ENCODE measurements around the gene INTS1.
A peak's percentile ranks its signal among the peaks of the same experiment; 100 is the strongest.
"Not testable (repeated sequence)": the region's sequence is repeated elsewhere in the genome, so short reads cannot be mapped to it uniquely, and the experiment has no call there.

INTS1 gene

GRCh38 chr7:1529383-1530116 lies 25.4 kb upstream of the INTS1 start:
- no peak for DNase-seq

DNA sequence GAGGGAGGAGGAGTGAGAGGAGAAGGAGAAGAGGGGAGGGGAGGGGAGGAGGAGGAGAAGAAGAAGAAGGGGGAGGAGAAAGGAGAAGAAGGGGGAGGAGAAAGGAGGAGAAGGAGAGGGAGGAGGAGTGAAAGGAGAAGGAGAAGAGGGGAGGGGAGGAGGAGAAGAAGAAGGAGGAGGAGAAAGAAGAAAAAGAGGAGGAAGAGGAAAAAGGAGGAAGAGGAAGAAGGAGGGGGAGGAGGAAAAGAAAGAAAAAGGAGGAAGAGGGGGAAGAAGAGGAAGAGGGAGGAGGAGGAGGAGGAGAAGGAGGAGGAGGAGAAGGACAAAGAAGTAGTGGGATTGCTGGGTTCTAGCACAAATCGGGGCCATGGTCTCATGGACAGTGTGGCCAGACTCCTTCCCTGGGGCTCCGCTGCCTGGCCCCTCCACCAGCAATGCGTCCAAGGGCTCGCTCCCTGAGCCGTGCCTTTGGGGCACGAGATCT lies 22.1 kb upstream of the INTS1 start:
- no peak for DNase-seq

GRCh38 chr7:1525409-1525808 lies 21.2 kb upstream of the INTS1 start:
- DNase-seq: no peak

DNA sequence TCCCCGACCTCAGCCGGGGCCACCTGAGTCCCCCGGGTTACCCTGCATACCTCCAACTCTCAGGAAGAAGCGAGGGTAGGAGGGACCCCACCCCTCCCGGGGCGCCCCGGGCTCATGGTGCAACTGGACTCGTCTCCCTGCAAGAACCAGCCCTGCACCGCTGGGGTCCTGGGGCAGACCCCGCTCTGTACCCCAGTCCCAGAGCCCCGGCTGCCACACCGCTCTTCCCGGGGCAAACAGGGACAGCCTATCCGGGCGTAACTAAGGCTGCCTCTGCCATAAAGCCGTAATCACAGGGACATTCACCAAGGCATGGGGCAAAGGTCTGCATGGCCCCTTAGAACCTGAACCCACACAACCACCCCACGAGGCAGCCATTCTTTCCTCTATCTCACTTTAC lies 19.7 kb upstream of the INTS1 start:
- DNase-seq: no peak

DNA sequence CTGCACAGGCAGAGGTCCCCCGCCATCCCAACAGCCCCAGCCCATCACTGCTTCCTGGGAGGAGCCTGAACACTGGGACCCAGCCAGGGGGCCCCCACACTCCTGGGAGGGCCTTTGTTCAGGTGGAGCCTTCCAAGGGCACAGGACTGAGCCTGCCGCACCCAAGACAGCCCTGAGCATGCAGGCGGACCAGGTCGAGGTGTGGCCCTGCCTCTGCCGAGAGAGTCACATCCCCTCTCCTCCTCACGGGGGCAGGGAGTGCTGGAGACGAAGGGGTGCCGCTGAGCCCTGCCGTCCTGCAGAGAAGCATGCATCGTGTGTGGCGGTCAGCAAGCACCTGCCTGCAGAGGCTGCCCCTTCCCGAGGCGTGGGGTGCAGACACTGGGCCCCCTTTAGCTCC lies 19.0 kb upstream of the INTS1 start:
- DNase-seq: no peak

GRCh38 chr7:1521456-1521855 lies 17.3 kb upstream of the INTS1 start:
- DNase-seq: no peak

- no peak for DNase-seq
Observed at GRCh38 chr7:1520539-1521234, 16.5 kb upstream of the INTS1 start.

DNA sequence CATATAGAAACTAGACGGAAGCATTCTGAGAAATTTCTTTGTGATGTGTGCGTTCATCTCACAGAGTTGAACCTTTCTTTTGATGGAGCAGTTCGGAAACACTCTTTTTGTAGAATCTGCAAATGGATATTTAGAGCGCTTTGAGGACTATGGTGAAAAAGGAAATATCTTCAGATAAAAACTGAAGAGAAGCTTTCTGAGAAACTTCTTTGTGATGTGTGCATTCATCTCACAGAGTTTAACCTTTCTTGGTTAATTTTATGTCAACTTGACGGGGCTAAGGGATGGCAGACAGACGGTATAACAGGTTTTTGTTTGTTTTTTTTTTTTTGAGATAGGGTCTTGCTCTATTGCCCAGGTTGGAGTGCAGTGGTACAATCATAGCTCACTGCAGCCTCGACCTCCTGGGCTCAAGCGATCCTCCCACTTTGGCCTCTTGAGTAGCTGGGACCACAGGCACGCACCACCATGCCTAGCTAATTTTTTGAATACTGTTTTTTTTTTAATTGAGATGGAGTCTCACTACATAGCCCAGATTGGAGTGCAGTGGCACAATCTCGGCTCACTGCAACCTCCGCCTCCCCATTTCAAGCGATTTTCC lies 15.2 kb upstream of the INTS1 start:
- DNase-seq: not testable (repeated sequence)

- DNase-seq: no peak
Observed at GRCh38 chr7:1516586-1517251, 12.5 kb upstream of the INTS1 start.

- DNase-seq: not testable (repeated sequence)
Observed at GRCh38 chr7:1515509-1515967, 11.3 kb upstream of the INTS1 start.

- DNase-seq: no peak
Observed at GRCh38 chr7:1514995-1515401, 10.8 kb upstream of the INTS1 start.

GRCh38 chr7:1514407-1514806 lies 10.2 kb upstream of the INTS1 start:
- DNase-seq: no peak

DNA sequence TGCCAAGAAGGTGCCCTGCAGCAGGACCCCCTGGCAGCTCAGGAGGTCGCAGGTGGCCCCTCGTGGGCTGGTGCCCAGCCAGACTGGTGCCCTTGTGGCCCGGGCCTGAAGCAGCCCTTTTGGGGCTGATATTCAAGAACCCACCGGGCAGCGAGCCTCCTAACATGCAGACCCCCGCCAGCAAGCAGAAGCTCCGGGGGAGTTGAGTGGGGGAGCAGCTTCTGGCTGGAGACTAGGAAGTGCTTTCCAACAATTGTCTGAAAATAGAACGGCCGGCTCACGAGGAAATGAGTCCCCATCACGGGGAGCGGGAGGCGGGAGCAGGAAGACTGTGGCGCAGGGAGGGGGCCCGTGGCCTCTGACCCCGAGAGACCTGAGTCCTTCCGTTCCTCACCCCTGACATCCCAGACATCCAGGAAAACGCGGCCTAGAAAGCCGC lies 9.5 kb upstream of the INTS1 start:
- no peak for DNase-seq

GRCh38 chr7:1512781-1513656 lies 8.8 kb upstream of the INTS1 start:
- no peak for DNase-seq

DNA sequence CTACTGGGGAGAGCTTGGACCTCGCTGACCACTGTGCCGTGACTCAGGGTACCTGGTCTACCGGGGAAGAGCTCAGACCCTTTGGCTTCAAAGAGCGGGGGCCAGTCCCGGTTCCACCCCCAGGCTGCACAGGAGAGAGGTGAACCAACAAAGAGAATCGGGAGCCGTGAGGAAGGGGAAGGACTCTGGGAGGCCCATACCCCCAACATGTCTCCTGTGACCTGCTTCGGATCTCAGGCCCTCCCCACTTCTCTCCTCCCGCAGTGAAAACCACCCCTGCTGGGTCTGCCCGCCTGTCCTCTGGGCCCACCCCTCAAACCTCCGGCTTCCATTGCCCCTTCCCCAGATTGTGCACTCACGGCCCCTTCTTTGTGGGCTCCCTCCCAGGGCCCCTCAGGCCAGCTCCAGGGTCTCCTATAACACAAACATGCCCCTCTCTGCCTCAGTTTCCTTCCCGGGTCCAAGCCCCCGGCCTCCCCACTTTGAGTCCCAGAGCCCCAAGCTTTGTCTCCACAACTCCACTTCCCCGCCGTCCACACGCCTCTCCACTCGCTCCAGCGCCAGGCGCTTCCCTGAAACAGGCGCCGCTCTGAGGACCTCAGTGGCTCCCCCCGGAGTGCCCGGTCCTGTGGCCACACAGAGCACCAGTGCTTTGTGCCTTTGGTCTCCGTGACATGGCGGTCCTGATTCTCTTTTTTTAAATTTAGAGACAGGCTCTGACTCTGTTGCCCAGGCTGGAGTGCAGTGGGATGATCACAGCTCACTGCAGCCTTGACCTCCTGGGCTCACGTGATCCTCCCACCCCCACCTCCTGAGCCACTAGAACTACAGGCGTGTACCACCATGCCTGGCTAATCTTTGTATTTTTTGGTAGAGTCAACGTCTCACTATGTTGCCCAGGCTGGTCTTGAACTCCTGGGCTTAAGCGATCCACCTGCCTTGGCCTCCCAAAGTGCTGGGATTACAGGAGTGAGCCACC lies 7.5 kb upstream of the INTS1 start:
- no peak for DNase-seq

DNA sequence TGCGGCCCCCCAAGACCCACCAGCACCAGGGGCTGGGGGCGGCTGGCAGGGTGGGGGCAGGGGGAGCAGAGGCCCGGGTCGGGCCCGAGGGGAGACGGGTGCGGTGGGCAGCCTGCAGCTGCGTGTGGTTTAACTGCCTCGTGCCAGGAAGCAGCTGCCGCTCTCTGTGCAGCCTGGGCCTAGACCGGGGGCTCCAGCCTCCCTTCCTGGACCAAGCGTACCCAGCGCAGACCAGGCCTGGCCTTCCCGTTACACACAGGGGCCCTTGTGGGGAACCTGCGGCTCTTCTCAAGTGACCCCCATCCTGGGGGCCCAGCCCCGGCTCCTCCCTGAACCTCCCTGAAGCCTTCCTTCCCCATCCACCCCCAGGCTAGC lies 6.6 kb upstream of the INTS1 start:
- DNase-seq: no peak

DNA sequence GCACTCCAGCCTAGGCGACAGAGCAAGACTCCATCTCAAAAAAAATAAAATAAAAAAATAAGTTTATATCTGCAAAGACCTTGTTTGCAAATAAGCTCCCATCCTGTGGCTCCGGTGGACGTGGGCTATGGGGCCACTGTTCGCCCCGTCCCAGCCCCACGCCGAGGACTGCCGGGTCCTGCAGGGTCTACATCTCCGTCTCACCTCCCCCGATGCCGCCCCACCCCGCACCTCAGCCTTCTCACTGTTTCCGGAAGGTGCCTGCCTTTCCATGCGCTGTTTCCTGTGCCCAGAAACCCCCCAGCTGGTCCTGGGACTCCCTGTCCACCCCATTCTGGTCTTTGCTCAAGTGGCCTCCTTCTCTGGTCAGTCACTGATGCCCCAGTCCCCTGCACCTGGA lies 5.0 kb upstream of the INTS1 start:
- DNase-seq: no peak

GRCh38 chr7:1508277-1508758 lies 4.1 kb upstream of the INTS1 start:
- DNase-seq: no peak

DNA sequence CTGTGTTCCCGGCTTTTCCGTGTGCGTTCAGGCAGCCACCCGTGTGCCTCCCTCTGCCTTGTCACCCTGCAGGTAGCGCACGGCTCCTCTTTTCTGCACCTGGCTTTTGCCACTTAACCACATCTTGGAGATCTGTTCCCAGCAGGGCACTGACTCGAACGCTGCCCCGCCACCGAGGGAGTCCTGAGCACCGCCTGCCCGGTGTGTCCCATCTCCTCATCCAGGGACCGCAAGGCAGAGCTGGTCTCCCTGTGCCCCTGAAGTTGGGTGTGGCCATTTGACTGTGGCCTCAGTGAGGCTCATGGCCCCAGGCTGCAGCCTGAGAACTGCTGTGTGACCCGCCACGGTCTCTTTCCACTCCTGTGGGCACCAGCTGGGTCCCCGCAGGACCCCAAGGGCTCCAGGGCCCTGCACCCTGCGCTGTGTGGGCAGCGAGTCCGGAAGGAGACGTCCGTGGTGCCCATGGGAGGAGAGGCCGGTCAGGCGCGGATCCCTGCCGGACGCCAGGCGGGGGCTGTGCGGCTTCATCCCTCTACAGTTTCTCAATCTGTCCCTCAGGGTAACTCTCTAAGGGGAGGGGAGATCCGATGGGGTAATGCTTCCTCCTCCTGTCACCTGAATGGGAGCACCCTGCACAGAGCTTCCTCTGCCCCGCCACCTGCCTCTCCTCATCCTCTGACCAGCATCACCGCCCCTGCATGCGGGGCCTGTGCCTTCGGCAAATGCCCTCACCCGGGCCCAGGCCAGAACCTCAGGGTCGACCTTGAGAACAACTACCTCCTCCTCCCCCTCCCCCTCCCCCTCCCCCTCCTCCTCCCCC lies 1.8 kb upstream of the INTS1 start:
- peak; percentile 68 for DNase-seq

GRCh38 chr7:1503390-1503789 lies 799 bp downstream of the INTS1 start:
- no peak for DNase-seq
